Measurements from ENCODE around the gene PTK6.

Gene PTK6

GRCh38 chr20:63532449-63532971, 4.7 kb downstream of the PTK6 start:
- DNase-seq (ENCODE audit: low read depth in 4 of 4, low spot score in 1 of 4) = no peak

- DNase-seq (ENCODE audit: low read depth in 4 of 4, low spot score in 1 of 4) = no peak
Measured at GRCh38 chr20:63531686-63532448, 5.3 kb downstream of the PTK6 start.

GRCh38 chr20:63530788-63531160, 6.4 kb downstream of the PTK6 start:
- no peak for DNase-seq (ENCODE audit: low read depth in 4 of 4, low spot score in 1 of 4)

GRCh38 chr20:63529861-63530787, 7.1 kb downstream of the PTK6 start:
- no peak for DNase-seq (ENCODE audit: low read depth in 4 of 4, low spot score in 1 of 4)

- DNase-seq (ENCODE audit: low read depth in 4 of 4, low spot score in 1 of 4) = no peak
Measured at GRCh38 chr20:63529180-63529860, 7.9 kb downstream of the PTK6 start.

- DNase-seq (ENCODE audit: low read depth in 4 of 4, low spot score in 1 of 4) = no peak
Measured at GRCh38 chr20:63527184-63527583, 10.0 kb downstream of the PTK6 start.

- no peak for DNase-seq (ENCODE audit: low read depth in 4 of 4, low spot score in 1 of 4)
Measured at GRCh38 chr20:63525971-63526370, 11.2 kb downstream of the PTK6 start.

- DNase-seq (ENCODE audit: low read depth in 4 of 4, low spot score in 1 of 4) = no peak
Measured at GRCh38 chr20:63525185-63525584, 12.0 kb downstream of the PTK6 start.

GRCh38 chr20:63522981-63523611, 14.1 kb downstream of the PTK6 start:
- DNase-seq (ENCODE audit: low read depth in 4 of 4, low spot score in 1 of 4) = no peak

- DNase-seq (ENCODE audit: low read depth in 4 of 4, low spot score in 1 of 4) = no peak
Measured at GRCh38 chr20:63522091-63522868, 14.9 kb downstream of the PTK6 start.

- no peak for DNase-seq (ENCODE audit: low read depth in 4 of 4, low spot score in 1 of 4)
Measured at GRCh38 chr20:63521602-63522001, 15.6 kb downstream of the PTK6 start.

GRCh38 chr20:63520934-63521601, 16.1 kb downstream of the PTK6 start:
- DNase-seq (ENCODE audit: low read depth in 4 of 4, low spot score in 1 of 4) = peak in 3 of 4 experiments; percentile 44 to 54 (median 48)

- peak; percentile 59 to 75 (median 72) for DNase-seq (ENCODE audit: low read depth in 4 of 4, low spot score in 1 of 4)
Measured at GRCh38 chr20:63520504-63520933, 16.7 kb downstream of the PTK6 start, which contains the start of gene PPDPF. Gene PPDPF, plus strand, starts transcription at chr20:63520765. Its CDS starts 544 bp downstream, at chr20:63521309.

GRCh38 chr20:63519668-63520503, 17.3 kb downstream of the PTK6 start:
- peak in 2 of 4 experiments; percentile 46 to 60 for DNase-seq (ENCODE audit: low read depth in 4 of 4, low spot score in 1 of 4)

- no peak for DNase-seq (ENCODE audit: low read depth in 4 of 4, low spot score in 1 of 4)
Measured at GRCh38 chr20:63518946-63519667, 18.1 kb downstream of the PTK6 start.

- DNase-seq (ENCODE audit: low read depth in 4 of 4, low spot score in 1 of 4) = no peak
Measured at GRCh38 chr20:63518351-63518861, 18.8 kb downstream of the PTK6 start.
